CD4-positive, alpha-beta T cell treated with Interleukin-2 at 100 ng/mL for 4 hours (primary cell): ENCODE data around the gene S100PBP.

Experiments used
- DNase-seq: peaks from one replicate; pipeline ENCODE4 v3.0.0-alpha.2; 2020; ENCODE audit warnings: low spot score

S100PBP gene

GRCh38 chr1:32887623-32888022 is 70.2 kb downstream of the S100PBP start:
- no peak for DNase-seq

DNA sequence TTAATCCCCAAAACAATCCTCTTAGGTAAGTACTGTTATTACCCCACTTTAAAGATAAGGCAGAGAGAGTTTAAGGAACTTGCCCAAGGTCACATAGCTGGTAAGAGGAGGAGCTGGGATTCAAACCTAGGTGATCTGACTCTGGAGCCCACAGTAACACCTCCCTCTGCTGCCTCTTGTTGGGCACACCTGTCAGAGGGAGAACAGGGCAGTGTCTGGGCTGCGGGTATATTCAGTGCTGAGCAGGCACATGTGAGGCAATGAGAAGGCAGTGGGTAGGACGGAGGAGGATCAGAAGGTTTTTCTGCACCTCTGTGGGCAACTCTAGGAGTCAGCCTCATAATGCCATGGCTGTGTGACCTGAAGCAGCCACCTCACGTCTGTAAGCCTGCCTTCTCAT is 70.7 kb downstream of the S100PBP start:
- no peak for DNase-seq

DNA sequence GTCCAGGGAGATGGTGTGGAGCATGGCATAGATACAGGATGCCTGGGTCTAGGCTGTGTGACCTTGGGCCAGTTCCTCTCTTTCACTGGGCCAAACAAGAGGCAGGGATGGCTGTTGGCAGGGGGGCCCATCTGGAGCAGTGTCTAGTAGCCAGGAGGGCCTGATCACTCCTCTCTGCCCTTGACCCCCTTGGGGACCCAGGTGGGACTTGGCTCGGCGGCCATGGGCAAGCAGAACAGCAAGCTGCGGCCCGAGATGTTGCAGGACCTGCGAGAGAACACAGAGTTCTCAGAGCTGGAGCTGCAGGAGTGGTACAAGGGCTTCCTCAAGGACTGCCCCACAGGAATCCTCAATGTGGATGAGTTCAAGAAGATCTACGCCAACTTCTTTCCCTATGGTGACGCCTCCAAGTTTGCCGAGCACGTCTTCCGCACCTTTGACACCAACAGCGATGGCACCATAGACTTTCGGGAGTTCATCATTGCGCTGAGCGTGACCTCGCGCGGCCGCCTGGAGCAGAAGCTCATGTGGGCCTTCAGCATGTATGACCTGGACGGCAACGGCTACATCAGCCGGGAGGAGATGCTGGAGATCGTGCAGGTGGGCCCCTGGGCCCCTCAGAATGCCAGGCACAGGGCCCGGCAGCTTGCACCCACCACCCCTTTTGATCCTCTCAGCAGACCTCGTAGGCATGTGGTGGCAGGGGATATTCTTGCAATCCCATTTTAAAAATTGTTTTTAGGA is 71.4 kb downstream of the S100PBP start:
- no peak for DNase-seq

DNA sequence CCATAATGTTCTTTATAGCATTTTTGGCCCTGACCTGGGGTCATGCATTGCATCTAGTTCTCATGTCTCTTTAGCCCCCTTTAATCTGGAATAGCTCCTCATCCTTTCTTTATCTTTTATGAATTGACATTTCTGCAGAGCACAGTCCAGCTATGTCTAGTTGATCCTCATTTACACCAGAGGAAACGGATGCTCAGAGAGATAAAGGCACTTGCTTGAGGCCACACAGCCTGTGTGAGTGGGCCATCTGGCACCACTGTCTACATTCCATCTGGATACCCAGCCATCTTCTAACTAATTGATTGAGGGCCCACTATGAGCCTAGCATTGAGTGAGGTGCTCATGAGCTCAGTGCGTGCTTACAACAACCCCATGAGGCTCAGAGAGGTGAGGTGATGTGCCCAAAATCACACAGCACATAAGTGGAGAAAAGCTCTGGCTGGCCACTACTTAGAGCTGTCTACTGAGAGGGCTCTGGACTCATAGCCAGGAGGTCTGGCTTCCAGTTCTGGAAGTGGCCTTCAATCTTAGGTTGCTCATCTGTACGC is 72.4 kb downstream of the S100PBP start:
- no peak for DNase-seq

- no peak for DNase-seq
Measured at GRCh38 chr1:32890516-32891240, 73.2 kb downstream of the S100PBP start.

- no peak for DNase-seq
Measured at GRCh38 chr1:32891241-32891570, 73.8 kb downstream of the S100PBP start.

DNA sequence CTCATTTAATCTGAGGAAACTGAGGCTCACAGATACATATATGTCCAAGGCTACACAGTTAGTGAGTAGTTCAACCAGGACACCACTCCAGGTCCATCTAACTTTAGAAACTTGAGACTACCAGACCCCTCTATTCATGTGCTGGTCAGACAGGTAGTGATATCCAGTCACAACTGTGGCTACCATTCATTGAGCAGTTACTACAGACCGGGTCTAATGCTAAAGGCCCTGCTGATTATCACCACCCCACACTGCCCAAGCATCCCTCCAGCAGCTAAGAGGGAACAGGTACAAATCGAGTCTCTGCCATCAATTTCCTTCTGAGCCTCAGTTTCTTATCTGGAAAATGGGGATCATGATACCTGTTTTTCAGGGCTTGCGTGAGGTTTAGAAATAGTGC is 74.2 kb downstream of the S100PBP start:
- DNase-seq = no peak

- DNase-seq = no peak
Measured at GRCh38 chr1:32892368-32893197, 75.1 kb downstream of the S100PBP start.

DNA sequence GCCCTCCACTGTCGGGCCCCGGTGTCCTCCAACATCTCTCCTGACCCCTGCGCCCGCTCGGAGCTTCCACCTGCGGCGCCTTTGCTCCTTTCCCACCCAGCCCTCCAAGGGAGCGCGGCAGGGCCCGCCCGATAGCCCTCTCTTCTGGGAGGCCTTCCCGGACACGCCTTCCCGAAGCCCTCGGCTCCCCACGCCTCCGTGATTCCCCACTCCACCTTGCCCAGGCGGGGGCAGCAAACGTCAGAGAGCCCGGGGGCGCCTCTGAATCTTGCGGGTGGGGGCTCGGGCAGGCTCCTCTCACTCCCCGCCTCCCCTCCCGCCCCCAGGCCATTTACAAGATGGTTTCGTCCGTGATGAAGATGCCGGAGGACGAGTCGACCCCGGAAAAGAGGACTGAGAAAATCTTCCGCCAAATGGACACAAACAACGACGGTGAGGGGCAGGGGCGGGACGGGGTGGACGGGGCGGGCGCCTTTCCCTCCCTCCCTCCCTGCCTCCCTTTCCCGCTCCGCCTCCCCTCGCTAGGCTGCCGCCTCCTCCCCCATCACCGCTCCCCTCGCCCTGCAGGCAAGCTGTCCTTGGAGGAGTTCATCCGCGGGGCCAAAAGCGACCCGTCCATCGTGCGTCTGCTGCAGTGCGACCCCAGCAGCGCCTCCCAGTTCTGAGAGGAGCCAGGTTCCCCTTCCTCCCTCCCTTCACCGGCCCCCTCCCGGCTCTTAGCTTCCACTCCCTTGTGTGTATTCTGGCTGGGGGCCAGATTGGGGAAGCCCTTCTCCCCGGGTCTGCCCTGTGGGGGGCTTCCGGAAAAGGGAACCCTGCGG is 76.0 kb downstream of the S100PBP start:
- DNase-seq = no peak

DNA sequence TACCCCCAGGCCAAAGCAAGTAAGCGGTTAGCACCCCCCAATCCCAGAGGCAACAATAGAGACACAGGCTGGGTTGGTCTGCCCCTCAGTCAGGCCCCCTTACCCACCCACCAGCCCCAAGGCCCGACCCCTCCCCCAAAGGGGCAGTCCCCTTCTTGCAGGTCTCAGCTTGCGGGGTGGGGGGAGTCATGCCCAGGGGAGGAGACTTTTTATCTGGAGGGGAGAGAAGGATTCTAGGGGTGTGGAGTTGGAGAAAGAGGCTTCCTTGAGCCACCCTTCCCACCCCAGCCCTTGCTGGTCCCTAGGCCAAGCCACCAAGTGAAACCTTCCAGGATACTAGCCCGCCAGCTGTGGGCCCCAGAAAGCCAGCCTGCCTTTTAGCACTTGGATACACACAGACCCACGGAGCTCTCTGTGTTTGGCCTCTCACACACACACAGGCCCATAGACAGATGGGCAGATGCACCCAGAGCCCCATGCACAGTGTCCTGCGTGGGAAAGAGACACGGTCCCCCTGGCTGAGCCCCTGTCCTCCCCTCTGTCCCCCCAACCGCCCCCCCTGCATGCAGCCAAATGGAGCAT is 76.7 kb downstream of the S100PBP start:
- no peak for DNase-seq

- no peak for DNase-seq
Measured at GRCh38 chr1:32894681-32895080, 77.2 kb downstream of the S100PBP start.

GRCh38 chr1:32895325-32896215 is 78.1 kb downstream of the S100PBP start:
- no peak for DNase-seq

DNA sequence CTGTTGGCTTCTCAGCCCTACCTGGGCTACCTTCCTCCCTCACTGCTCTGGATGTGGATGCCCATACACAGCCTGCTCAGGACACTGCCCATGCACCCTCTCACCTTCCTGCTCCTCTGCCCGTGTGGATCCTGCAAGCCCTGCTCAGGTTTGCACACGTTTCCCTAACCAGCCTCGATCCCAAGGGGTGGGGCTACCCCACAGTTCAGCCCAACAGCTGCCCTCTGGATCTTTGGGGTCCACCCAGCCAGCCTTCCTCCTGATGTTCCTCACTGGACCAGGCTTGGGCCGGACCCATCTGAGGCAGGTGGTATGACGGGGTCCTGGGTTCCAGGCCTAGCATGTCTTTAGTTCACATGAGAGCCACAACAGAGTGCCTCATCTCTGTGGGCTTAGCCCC is 79.0 kb downstream of the S100PBP start:
- no peak for DNase-seq

- no peak for DNase-seq
Measured at GRCh38 chr1:32897082-32898049, 79.9 kb downstream of the S100PBP start.

- no peak for DNase-seq
Measured at GRCh38 chr1:32898056-32898455, 80.6 kb downstream of the S100PBP start.

DNA sequence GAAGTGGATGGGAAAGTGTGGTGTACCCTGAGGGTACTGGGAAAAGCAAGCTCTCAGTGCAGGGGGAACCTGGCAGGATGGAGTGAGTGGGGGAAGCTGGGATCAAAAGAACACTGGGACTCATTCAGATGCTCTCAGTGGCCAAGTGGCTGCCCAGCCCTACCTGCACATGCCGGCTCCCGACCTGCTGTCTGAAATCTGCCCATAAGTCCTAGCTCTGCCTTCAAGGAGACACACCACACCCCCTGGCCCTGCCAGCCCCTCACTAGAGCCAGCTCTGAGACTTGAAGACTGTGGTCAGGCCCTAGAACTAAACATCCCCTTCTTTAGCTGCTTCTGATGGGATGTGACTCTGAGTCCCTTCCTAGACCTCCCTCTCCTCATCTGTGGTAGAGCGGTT is 81.5 kb downstream of the S100PBP start:
- no peak for DNase-seq

- no peak for DNase-seq
Measured at GRCh38 chr1:32899586-32900296, 82.3 kb downstream of the S100PBP start.

DNA sequence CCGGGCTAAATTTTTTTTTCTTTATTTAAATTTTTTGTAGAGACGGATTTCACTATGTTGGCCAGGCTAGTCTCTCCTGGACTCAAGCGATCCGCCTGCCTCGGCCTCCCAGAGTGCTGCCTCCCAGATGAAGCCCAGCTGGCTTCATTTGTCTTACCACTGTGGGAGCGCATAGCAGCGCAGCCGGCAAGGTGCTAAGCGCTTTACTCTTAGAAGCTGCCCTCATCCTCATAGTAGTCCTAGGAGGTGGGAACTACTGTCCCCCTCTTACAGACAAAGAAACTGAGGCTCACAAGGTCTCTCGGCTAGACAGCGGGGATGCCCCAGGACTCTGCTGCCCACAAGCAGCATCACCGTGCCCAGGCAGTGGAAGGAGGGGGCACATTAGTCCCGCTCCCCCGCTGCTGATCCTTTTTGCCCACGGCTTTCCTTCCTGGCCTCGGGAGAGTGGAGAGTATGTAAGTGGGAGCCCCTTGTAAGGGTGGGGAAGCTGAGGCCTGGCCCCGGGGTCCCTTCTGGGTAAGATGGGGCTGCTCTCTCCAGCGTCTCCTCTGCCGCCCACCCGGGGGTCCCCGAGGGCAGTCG is 83.0 kb downstream of the S100PBP start:
- no peak for DNase-seq
